Lung (tissue), 12 donors: ENCODE measurements around the gene ACSF3. TPM values are rescaled to one million over a fixed set of nuclear protein-coding genes. Genes with fewer than 3 reads are reported as not detected.

ENCODE experiments used
- ATAC-seq: fragments of 200-7000 bp; cut with Tn5 transposase; one replicate; pipeline ENCODE4 v1.9.1; 2020; ENCODE audit warnings: moderate number of reproducible peaks; ENCODE audit not compliant: insufficient read depth, low FRiP score
- DNase-seq, 3 donors: peaks; one replicate each; pipeline ENCODE4 v3.0.0-alpha.2; 2013 to 2017
- H3K27ac ChIP-seq, 2 donors: one replicate each; pipeline ENCODE4 v1.5.1; 2013; ENCODE audit warnings: mild to moderate bottlenecking in 2 of 2, moderate library complexity in 2 of 2, control low read depth in 1 of 2, inconsistent platforms in 1 of 2, low read depth in 1 of 2, low read length in 1 of 2
- H3K27me3 ChIP-seq, 3 donors: one replicate each; pipeline ENCODE4 v1.5.1; 2013; ENCODE audit warnings: low read length in 2 of 3; ENCODE audit not compliant: control insufficient read depth in 3 of 3, insufficient read depth in 3 of 3
- H3K36me3 ChIP-seq, 4 donors: one replicate each; pipeline ENCODE4 v1.5.1; 2013; ENCODE audit warnings: low read length in 4 of 4, mild to moderate bottlenecking in 1 of 4, moderate library complexity in 1 of 4; ENCODE audit not compliant: control insufficient read depth in 4 of 4, insufficient read depth in 4 of 4
- H3K4me1 ChIP-seq, 5 donors: one replicate each; pipeline ENCODE4 v1.5.1; 2013; ENCODE audit warnings: low read length in 5 of 5, mild to moderate bottlenecking in 2 of 5, moderate library complexity in 1 of 5; ENCODE audit not compliant: control insufficient read depth in 5 of 5, insufficient read depth in 5 of 5
- H3K4me3 ChIP-seq: one replicate; pipeline ENCODE4 v1.5.1; 2013; ENCODE audit warnings: mild to moderate bottlenecking, control low read depth, moderate library complexity
- H3K9ac ChIP-seq, 2 donors: one replicate each; pipeline ENCODE4 v1.5.1; 2013; ENCODE audit warnings: low read length in 2 of 2, control low read depth in 1 of 2; ENCODE audit not compliant: insufficient read depth in 1 of 2
- H3K9me3 ChIP-seq, 4 donors: one replicate each; pipeline ENCODE4 v1.5.1; 2013; ENCODE audit warnings: low read length in 3 of 4, mild to moderate bottlenecking in 1 of 4, moderate library complexity in 1 of 4; ENCODE audit not compliant: control insufficient read depth in 4 of 4, insufficient read depth in 3 of 4
- WGBS, 2 donors: extraction: QIAGEN DNeasy Blood & Tissue Kit; methylation state at CpG; one replicate each; pipeline ENCODE4 v1.1.7; 2013; 5-methylcytosine and 5-hydroxymethylcytosine counted together
- polyA plus RNA-seq, 2 donors: library from polyadenylated mRNA; stranded (reverse); fragments of 200-250 nt; gene quantifications; one replicate each; pipeline ENCODE4 v1.2.1, GENCODE V29; 2013
- total RNA-seq, 2 donors: library from RNA; depleted of rRNA in 1 of 2; stranded (reverse); fragments of >200 nt in 1 of 2; gene quantifications; one replicate each; pipeline ENCODE4 v1.2.1, GENCODE V29; 2014 to 2021
- TF ChIP-seq, protein P1 (sequence below): IDR thresholded peaks from 2 replicates; pipeline ENCODE4 v1.5.1; 2012; ENCODE audit warnings: mild to moderate bottlenecking; ENCODE audit errors: control extremely low read depth, extremely low read depth
- donor health status: control.
- donor health status: control.
- donor health status: Bipolar disorder and iron deficiency.
- donor health status: healthy.
- donor health status: DM: yes; HTN: yes; CAD: no.

Gene ACSF3
- total and polyA plus RNA-seq, 4 donors: 17.4 to 33.6 (median 31.2) TPM

GRCh38 chr16:89132194-89133005 lies 38.7 kb downstream of the ACSF3 start:
- Histone ChIP-seq H3K36me3 (peaks cover 0 to 29% (median 8%) of the 10 kb centered on the region in 4 donors), H3K27ac (no peak overlapping the region), H3K9me3 (peaks cover 0 to 1% (median 0%) of the 10 kb centered on the region in 4 donors), H3K9ac (no peak overlapping the region), H3K4me3 (no peak overlapping the region), H3K4me1 (no peaks in the 10 kb centered on the region), H3K27me3 (no peaks in the 10 kb centered on the region)
- TF ChIP-seq, protein P1, sequence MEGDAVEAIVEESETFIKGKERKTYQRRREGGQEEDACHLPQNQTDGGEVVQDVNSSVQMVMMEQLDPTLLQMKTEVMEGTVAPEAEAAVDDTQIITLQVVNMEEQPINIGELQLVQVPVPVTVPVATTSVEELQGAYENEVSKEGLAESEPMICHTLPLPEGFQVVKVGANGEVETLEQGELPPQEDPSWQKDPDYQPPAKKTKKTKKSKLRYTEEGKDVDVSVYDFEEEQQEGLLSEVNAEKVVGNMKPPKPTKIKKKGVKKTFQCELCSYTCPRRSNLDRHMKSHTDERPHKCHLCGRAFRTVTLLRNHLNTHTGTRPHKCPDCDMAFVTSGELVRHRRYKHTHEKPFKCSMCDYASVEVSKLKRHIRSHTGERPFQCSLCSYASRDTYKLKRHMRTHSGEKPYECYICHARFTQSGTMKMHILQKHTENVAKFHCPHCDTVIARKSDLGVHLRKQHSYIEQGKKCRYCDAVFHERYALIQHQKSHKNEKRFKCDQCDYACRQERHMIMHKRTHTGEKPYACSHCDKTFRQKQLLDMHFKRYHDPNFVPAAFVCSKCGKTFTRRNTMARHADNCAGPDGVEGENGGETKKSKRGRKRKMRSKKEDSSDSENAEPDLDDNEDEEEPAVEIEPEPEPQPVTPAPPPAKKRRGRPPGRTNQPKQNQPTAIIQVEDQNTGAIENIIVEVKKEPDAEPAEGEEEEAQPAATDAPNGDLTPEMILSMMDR: no peak
- WGBS, 2 donors: 97 to 98% methylated on average over 22 of the region's 22 CpGs
- no peak for ATAC-seq
- DNase-seq: no peak

DNA sequence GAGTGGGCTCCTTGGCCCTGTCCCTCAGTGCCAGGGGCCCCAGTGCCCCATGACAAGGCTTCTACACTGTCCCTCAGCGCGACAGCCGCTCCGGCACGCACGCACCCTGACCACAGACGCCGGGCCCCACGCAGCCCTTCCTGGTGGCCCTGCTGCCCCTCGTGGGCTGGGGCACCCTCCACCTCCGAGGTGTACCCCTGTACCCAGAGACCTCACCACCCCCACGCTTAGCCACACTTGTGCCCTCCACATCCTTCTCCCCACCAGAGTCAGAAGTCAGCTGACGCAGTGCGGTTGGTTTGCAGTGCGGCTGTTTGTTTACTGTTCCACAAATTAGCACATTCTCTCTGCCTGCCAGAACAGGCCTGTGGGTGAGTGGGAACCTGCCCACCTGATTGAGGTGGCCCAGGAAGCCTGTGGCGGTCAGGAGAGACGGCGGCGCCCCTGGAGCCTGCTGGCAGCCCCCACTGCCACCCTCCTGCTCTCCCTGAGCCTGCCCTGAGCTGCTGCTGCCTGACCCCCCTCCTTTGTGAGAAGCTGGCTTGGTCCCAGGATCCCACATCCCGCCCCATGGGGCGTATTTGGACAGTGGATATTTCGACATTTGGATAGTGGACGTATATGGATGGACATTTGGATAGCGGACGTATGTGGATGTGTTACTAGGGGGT lies 39.9 kb downstream of the ACSF3 start:
- Histone ChIP-seq H3K27me3 (no peaks in the 10 kb centered on the region), H3K36me3 (peaks cover 0 to 32% (median 8%) of the 10 kb centered on the region in 4 donors), H3K9me3 (peaks cover 0 to 1% (median 0%) of the 10 kb centered on the region in 4 donors), H3K27ac (no peak overlapping the region), H3K4me3 (no peak overlapping the region), H3K4me1 (no peaks in the 10 kb centered on the region), H3K9ac (no peak overlapping the region)
- DNase-seq (no peak), ATAC-seq (no peak)
- WGBS, 2 donors: 92 to 95% methylated on average over 25 of the region's 25 CpGs
- TF ChIP-seq, protein P1: no peak

DNA sequence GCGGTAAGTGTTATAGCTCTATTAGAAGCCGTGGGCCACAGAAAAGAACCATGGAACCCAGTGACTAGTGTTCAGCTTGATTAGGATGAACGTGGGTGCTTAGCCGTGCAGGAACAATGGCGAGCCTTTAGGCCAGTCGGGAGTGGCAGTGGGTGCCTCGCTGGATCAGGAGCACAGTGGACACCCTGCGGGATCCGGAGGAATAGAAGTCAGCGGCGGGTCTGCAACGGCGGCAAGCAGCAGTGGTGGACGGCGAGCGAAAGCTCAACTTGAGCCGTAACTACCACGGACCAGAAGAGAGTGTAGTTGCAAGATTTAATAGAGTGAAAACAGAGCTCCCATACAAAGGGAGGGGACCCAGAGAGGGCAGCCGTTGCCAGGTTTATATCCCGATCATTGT lies 40.6 kb downstream of the ACSF3 start:
- no peaks in the 10 kb centered on the region for H3K4me1 ChIP-seq
- TF ChIP-seq, protein P1: no peak
- no peaks in the 10 kb centered on the region for H3K27me3 ChIP-seq
- DNase-seq (no peak), ATAC-seq (no peak)
- H3K9me3 ChIP-seq: no peaks in the 10 kb centered on the region
- no peak overlapping the region for H3K9ac ChIP-seq
- WGBS, 2 donors: 96% methylated on average over 20 of the region's 20 CpGs
- peaks cover 0 to 32% (median 8%) of the 10 kb centered on the region in 4 donors for H3K36me3 ChIP-seq
- no peak overlapping the region for H3K27ac ChIP-seq
- H3K4me3 ChIP-seq: no peak overlapping the region
